Tibial nerve (tissue), 4 donors: ENCODE measurements around the gene EYA3. TPM values are rescaled to one million over a fixed set of nuclear protein-coding genes. Genes with fewer than 3 reads are reported as not detected.

ENCODE experiments used
- small RNA-seq: library from RNA; depleted of rRNA; stranded (forward); fragments of <200 nt; gene quantifications from one replicate; pipeline ENCODE3, GENCODE V24; 2016
- total RNA-seq, 4 donors: library from RNA; depleted of rRNA; stranded (reverse); fragments of >200 nt; gene quantifications; one replicate each; pipeline ENCODE4 v1.1.0, GENCODE V29; 2016

EYA3 gene
- total RNA-seq, 4 donors from 2014 or later: 9.2 to 17.6 (median 14.6) TPM

Small RNAs within 50 kb of the gene (small RNA-seq; reads per million reads assigned to genes)
- gene RN7SL559P: not detected

Other genes with a start within 250 kb of the EYA3 start
- 10 to 100 TPM; 13.2 to 50.7 (median 23.7) TPM for gene THEMIS2, start 216.1 kb downstream of the EYA3 start, total RNA-seq
- 10 to 100 TPM; 16.7 to 37.4 (median 26.1) TPM for gene RPA2, start 174.0 kb downstream of the EYA3 start, total RNA-seq
- not detected for gene SMPDL3B, start 153.6 kb downstream of the EYA3 start, total RNA-seq
- gene XKR8, start 128.6 kb downstream of the EYA3 start, total RNA-seq: 1 to 10 TPM; 5.1 to 7.5 (median 7.3) TPM
- 10 to 100 TPM in 1 of 4 donors, 1 to 10 TPM in 3; 3.5 to 11.1 (median 5.9) TPM for gene PTAFR, start 88.1 kb upstream of the EYA3 start, total RNA-seq
- gene DNAJC8, start 144.4 kb upstream of the EYA3 start, total RNA-seq: 10 to 100 TPM; 77.7 to 83.1 (median 79.9) TPM
- 100 to 1,000 TPM in 3 of 4 donors, 10 to 100 TPM in 1; 96.3 to 207 (median 148) TPM for gene ATP5IF1, start 147.5 kb upstream of the EYA3 start, total RNA-seq
- 10 to 100 TPM in 1 of 4 donors, 1 to 10 TPM in 3; 6.9 to 16.2 (median 8.9) TPM for gene SESN2, start 170.9 kb upstream of the EYA3 start, total RNA-seq
- 10 to 100 TPM in 2 of 4 donors, 1 to 10 TPM in 2; 9.4 to 21.2 (median 12.0) TPM for gene MED18, start 240.4 kb upstream of the EYA3 start, total RNA-seq